Prostate gland (tissue), 2 donors: ENCODE measurements around the gene VTI1B.

ENCODE experiments used
- CTCF ChIP-seq, 4 experiments: fragments of 200-600 bp in 2 of 4; fragments of 450-650 bp in 2 of 4; sonication (generic) in 2 of 4; IDR thresholded peaks; 1 replicate in 3 of 4; 2 replicates in 1 of 4; pipeline ENCODE4 v1.5.1; 2016 to 2019; ENCODE audit warnings: antibody characterized with exemption in 4 of 4, mild to moderate bottlenecking in 2 of 4, moderate library complexity in 2 of 4
- POLR2A ChIP-seq: fragments of 450-650 bp; IDR thresholded peaks from one replicate; pipeline ENCODE4 v1.6.1; 2016; ENCODE audit warnings: antibody characterized with exemption, mild to moderate bottlenecking
- POLR2AphosphoS5 ChIP-seq: sonication (generic); formaldehyde crosslinking; IDR thresholded peaks from one replicate; pipeline ENCODE4 v1.6.1; 2017; ENCODE audit warnings: antibody characterized with exemption

GRCh38 chr14:67645414-67645813 is 29.0 kb downstream of the VTI1B start:
- no peak for TF ChIP-seq CTCF (IDR thresholded peaks at IDR 0.05)
- TF ChIP-seq POLR2A, result no peak
- no peak for TF ChIP-seq POLR2AphosphoS5
